Liver (tissue), 9 donors: ENCODE measurements around the gene TSPYL4. TPM values are rescaled to one million over a fixed set of nuclear protein-coding genes. Genes with fewer than 3 reads are reported as not detected.

ENCODE experiments used
- DNase-seq: peaks from one replicate; pipeline ENCODE4 v3.0.0-alpha.2; 2017; ENCODE audit warnings: low spot score
- H3K27ac ChIP-seq, 2 donors: one replicate each; pipeline ENCODE4 v1.7.0; 2013; ENCODE audit warnings: inconsistent platforms in 2 of 2, low read length in 2 of 2, control low read depth in 1 of 2, low read depth in 1 of 2, mild to moderate bottlenecking in 1 of 2
- H3K27me3 ChIP-seq, 4 donors: one replicate each; pipeline versions ENCODE4 v1.6.1 to v1.7.0; 2013; ENCODE audit warnings: low read length in 3 of 4, inconsistent platforms in 1 of 4, mild to moderate bottlenecking in 1 of 4, moderate library complexity in 1 of 4; ENCODE audit not compliant: control insufficient read depth in 4 of 4, insufficient read depth in 4 of 4
- H3K36me3 ChIP-seq, 4 donors: one replicate each; pipeline versions ENCODE4 v1.6.1 to v1.7.0; 2013; ENCODE audit warnings: low read length in 3 of 4, mild to moderate bottlenecking in 3 of 4, low read depth in 1 of 4, moderate library complexity in 1 of 4; ENCODE audit not compliant: control insufficient read depth in 4 of 4, insufficient read depth in 3 of 4
- H3K4me1 ChIP-seq, 4 donors: one replicate each; pipeline versions ENCODE4 v1.6.1 to v1.7.0; 2013; ENCODE audit warnings: low read length in 3 of 4, mild to moderate bottlenecking in 3 of 4, moderate library complexity in 1 of 4; ENCODE audit not compliant: control insufficient read depth in 4 of 4, insufficient read depth in 4 of 4
- H3K4me3 ChIP-seq, 3 donors: one replicate each; pipeline versions ENCODE4 v1.6.1 to v1.7.0; 2013; ENCODE audit warnings: low read length in 3 of 3, control low read depth in 1 of 3, low read depth in 1 of 3, mild to moderate bottlenecking in 1 of 3
- H3K9ac ChIP-seq, 2 donors: one replicate each; pipeline ENCODE4 v1.7.0; 2013; ENCODE audit warnings: low read length in 2 of 2, mild to moderate bottlenecking in 2 of 2, moderate library complexity in 2 of 2, control low read depth in 1 of 2, low read depth in 1 of 2
- H3K9me3 ChIP-seq, 4 donors: one replicate each; pipeline versions ENCODE4 v1.6.1 to v1.7.0; 2013; ENCODE audit warnings: low read length in 3 of 4; ENCODE audit not compliant: control insufficient read depth in 4 of 4
- ATF3 ChIP-seq: IDR thresholded peaks from 2 replicates; pipeline ENCODE4 v1.6.1; 2016; ENCODE audit warnings: antibody characterized with exemption
- CTCF ChIP-seq: fragments of 150-350 bp; IDR thresholded peaks from 2 replicates; pipeline ENCODE4 v1.5.1; 2017; ENCODE audit warnings: improper control_type of control experiment, low read depth, low read length; ENCODE audit not compliant: missing input control
- FOXA2 ChIP-seq: IDR thresholded peaks from 2 replicates; pipeline ENCODE4 v1.6.1; 2016; ENCODE audit warnings: antibody characterized with exemption
- GABPA ChIP-seq, 2 donors: IDR thresholded peaks in 1 of 2; conservative IDR thresholded peaks in 1 of 2; 2 replicates each; pipeline ENCODE4 v1.6.1; 2016; ENCODE audit warnings: antibody characterized with exemption in 2 of 2, mild to moderate bottlenecking in 1 of 2, moderate library complexity in 1 of 2
- HNF4G ChIP-seq: IDR thresholded peaks from 2 replicates; pipeline ENCODE4 v1.6.1; 2016; ENCODE audit warnings: antibody characterized with exemption
- JUND ChIP-seq, 2 donors: IDR thresholded peaks; 2 replicates each; pipeline ENCODE4 v1.6.1; 2016; ENCODE audit warnings: antibody characterized with exemption in 2 of 2
- MAX ChIP-seq: IDR thresholded peaks from 2 replicates; pipeline ENCODE4 v1.6.1; 2016; ENCODE audit warnings: antibody characterized with exemption
- NR2F2 ChIP-seq: IDR thresholded peaks from 2 replicates; pipeline ENCODE4 v1.6.1; 2016; ENCODE audit warnings: antibody characterized with exemption
- RAD21 ChIP-seq, 2 donors: IDR thresholded peaks; 2 replicates each; pipeline ENCODE4 v1.6.1; 2016; ENCODE audit warnings: antibody characterized with exemption in 2 of 2, mild to moderate bottlenecking in 2 of 2
- RXRA ChIP-seq, 2 donors: IDR thresholded peaks; 2 replicates each; pipeline ENCODE4 v1.6.1; 2017 to 2018; ENCODE audit warnings: antibody characterized with exemption in 2 of 2, mild to moderate bottlenecking in 1 of 2
- TAF1 ChIP-seq: conservative IDR thresholded peaks from 2 replicates; pipeline ENCODE4 v1.6.1; 2016; ENCODE audit warnings: antibody characterized with exemption, mild to moderate bottlenecking
- YY1 ChIP-seq: IDR thresholded peaks from 2 replicates; pipeline ENCODE4 v1.6.1; 2016; ENCODE audit warnings: antibody characterized with exemption, mild to moderate bottlenecking
- ZBTB33 ChIP-seq: IDR thresholded peaks from 2 replicates; pipeline ENCODE4 v1.6.1; 2016; ENCODE audit warnings: antibody characterized with exemption
- WGBS: extraction: QIAGEN DNeasy Blood & Tissue Kit; methylation state at CpG from one replicate; pipeline ENCODE4 v1.1.7; 2013; 5-methylcytosine and 5-hydroxymethylcytosine counted together
- polyA plus RNA-seq, 2 donors: library from polyadenylated mRNA; stranded (reverse) in 1 of 2; unstranded in 1 of 2; fragments of 200-250 nt in 1 of 2; fragments of >200 nt in 1 of 2; fragmentation: Nextera tagmentation in 1 of 2; extraction: Ambion mirVana in 1 of 2; gene quantifications; one replicate each; pipeline versions ENCODE4 v1.2.1 to v1.2.3, GENCODE V29; 2013 to 2015
- total RNA-seq, 2 donors: library from RNA; depleted of rRNA; stranded (reverse); fragments of >200 nt; gene quantifications; one replicate each; pipeline ENCODE4 v1.2.3, GENCODE V29; 2014
- donor health status: healthy.
- donor health status: healthy.
- donor health status: healthy.
- donor health status: healthy.
- donor health status: healthy.

TSPYL4 gene
- total and polyA plus RNA-seq, 4 donors, result 3.6 to 7.4 (median 3.8) TPM

GRCh38 chr6:116265041-116265829 is 11.4 kb upstream of the TSPYL4 start:
- Histone ChIP-seq H3K9me3 (no peaks in the 10 kb centered on the region), H3K4me1 (peaks cover 0 to 12% (median 4%) of the 10 kb centered on the region in 4 donors), H3K27ac (no peak overlapping the region), H3K27me3 (no peaks in the 10 kb centered on the region), H3K4me3 (no peak overlapping the region), H3K36me3 (peaks cover 0 to 4% (median 1%) of the 10 kb centered on the region in 4 donors), H3K9ac (no peak overlapping the region)
- no peak for DNase-seq
- 92% methylated on average over 4 of the region's 4 CpGs for WGBS
- TF ChIP-seq YY1, result no peak

- H3K9me3 ChIP-seq, result no peaks in the 10 kb centered on the region
- WGBS, result 97% methylated on average over 1 of the region's 1 CpG
These were observed 9.5 kb upstream of the TSPYL4 start for GRCh38 chr6:116263353-116263752.

GRCh38 chr6:116258520-116258919 is 4.6 kb upstream of the TSPYL4 start:
- Histone ChIP-seq H3K27me3 (no peaks in the 10 kb centered on the region), H3K4me1 (peaks cover 0 to 18% (median 13%) of the 10 kb centered on the region in 4 donors), H3K36me3 (peaks cover 0 to 3% (median 0%) of the 10 kb centered on the region in 4 donors), H3K9ac (no peak overlapping the region), H3K9me3 (no peaks in the 10 kb centered on the region), H3K4me3 (no peak overlapping the region), H3K27ac (no peak overlapping the region)
- WGBS, result 98% methylated on average over 18 of the region's 18 CpGs
- TF ChIP-seq RAD21 (IDR thresholded peaks at IDR 0.05), result no peak
- no peak for TF ChIP-seq CTCF
- TF ChIP-seq ZBTB33, result no peak
- TF ChIP-seq HNF4G, result no peak
- TF ChIP-seq MAX, result no peak
- TF ChIP-seq YY1, result no peak
- TF ChIP-seq FOXA2, result no peak
- DNase-seq, result no peak

More at GRCh38 chr6:116263353-116263752, 9.5 kb upstream of the TSPYL4 start:
- Histone ChIP-seq H3K27ac (no peak overlapping the region), H3K9ac (no peak overlapping the region), H3K4me1 (no peaks in the 10 kb centered on the region), H3K27me3 (no peaks in the 10 kb centered on the region), H3K4me3 (no peak overlapping the region), H3K36me3 (peaks cover 0 to 4% (median 3%) of the 10 kb centered on the region in 4 donors)
- DNase-seq, result no peak
- TF ChIP-seq TAF1, result no peak
- TF ChIP-seq RXRA (IDR thresholded peaks at IDR 0.05), result no peak
- TF ChIP-seq JUND (IDR thresholded peaks at IDR 0.05), result no peak
- TF ChIP-seq CTCF, result no peak
- no peak for TF ChIP-seq NR2F2
- TF ChIP-seq ATF3, result no peak
- no peak for TF ChIP-seq HNF4G
- TF ChIP-seq GABPA (IDR thresholded peaks at IDR 0.05 in 1 of 2, conservative IDR thresholded peaks at IDR 0.05 in 1 of 2), result no peak
- no peak for TF ChIP-seq YY1
